Esophagus muscularis mucosa (tissue), 4 donors: Measurements from ENCODE around the gene KLLN. TPM values are rescaled to one million over a fixed set of nuclear protein-coding genes. Genes with fewer than 3 reads are reported as not detected.
A peak's percentile ranks its signal among the peaks of the same experiment; 100 is the strongest.

ENCODE experiments used
- DNase-seq: peaks from one replicate; pipeline ENCODE4 v3.0.0-alpha.2; 2017; ENCODE audit errors: extremely low spot score
- H3K27ac ChIP-seq, 4 donors: fragments of 200-600 bp; sonication (generic); replicated peaks in 1 of 4; 1 replicate in 3 of 4; 2 replicates in 1 of 4; pipeline ENCODE4 v1.5.1; 2016 to 2019; ENCODE audit warnings: mild to moderate bottlenecking in 1 of 4
- H3K27me3 ChIP-seq, 4 donors: fragments of 200-600 bp; sonication (generic); one replicate each; pipeline versions ENCODE4 v1.5.1 to v1.6.0; 2016 to 2019
- H3K36me3 ChIP-seq, 4 donors: fragments of 200-600 bp; sonication (generic); one replicate each; pipeline ENCODE4 v1.5.1; 2016 to 2019
- H3K4me1 ChIP-seq, 4 donors: fragments of 200-600 bp; sonication (generic); one replicate each; pipeline ENCODE4 v1.5.1; 2016 to 2019
- H3K4me3 ChIP-seq, 4 donors: fragments of 200-600 bp; sonication (generic); 1 replicate in 2 of 4; 2 replicates in 2 of 4; pipeline ENCODE4 v1.5.1; 2016 to 2019; ENCODE audit warnings: mild to moderate bottlenecking in 4 of 4, moderate library complexity in 1 of 4
- H3K9me3 ChIP-seq, 4 donors: fragments of 200-600 bp; sonication (generic); 1 replicate in 3 of 4; 2 replicates in 1 of 4; pipeline ENCODE4 v1.5.1; 2016 to 2019
- EP300 ChIP-seq: sonication (generic); formaldehyde crosslinking; IDR thresholded peaks from one replicate; pipeline ENCODE4 v1.6.1; 2017; ENCODE audit warnings: antibody characterized with exemption
- POLR2A ChIP-seq: fragments of 450-650 bp; IDR thresholded peaks from one replicate; pipeline ENCODE4 v1.6.1; 2017; ENCODE audit warnings: antibody characterized with exemption, moderate library complexity, mild to moderate bottlenecking, low read depth
- POLR2AphosphoS5 ChIP-seq, 2 donors: sonication (generic); formaldehyde crosslinking; IDR thresholded peaks; one replicate each; pipeline ENCODE4 v1.6.1; 2017; ENCODE audit warnings: antibody characterized with exemption in 2 of 2
- WGBS: methylation state at CpG from one replicate; pipeline ENCODE4 v1.1.5; 2018; 5-methylcytosine and 5-hydroxymethylcytosine counted together
- intact Hi-C: fragments of 100-400 bp; cut with DNase I; formaldehyde crosslinking; loops from one replicate; pipeline ENCODE4 v1.15.1; 2023
- total RNA-seq, 4 donors: library from RNA; depleted of rRNA; stranded (reverse); fragments of >200 nt; gene quantifications; one replicate each; pipeline versions ENCODE4 v1.1.0 to v1.2.1, GENCODE V29; 2016
- TF ChIP-seq, protein P1 (sequence below), 3 experiments: fragments of 200-600 bp in 2 of 3; fragments of 450-650 bp in 1 of 3; sonication (generic) in 2 of 3; IDR thresholded peaks; one replicate each; pipeline ENCODE4 v1.5.1; 2017 to 2019; ENCODE audit warnings: antibody characterized with exemption in 3 of 3, mild to moderate bottlenecking in 2 of 3, moderate library complexity in 1 of 3

The KLLN gene
- total RNA-seq, 4 donors from 2014 or later = 0.17 to 0.52 (median 0.39) TPM; not detected in 1

GRCh38 chr10:87880336-87880735, 17.0 kb upstream of the KLLN start:
- intact Hi-C loops = no loop called here
- Histone ChIP-seq H3K27ac (no peak overlapping the region), H3K27me3 (no peaks in the 10 kb centered on the region), H3K4me1 (peaks cover 36 to 60% (median 46%) of the 10 kb centered on the region in 4 donors), H3K4me3 (no peak overlapping the region), H3K36me3 (peaks cover 0 to 8% (median 2%) of the 10 kb centered on the region in 4 donors), H3K9me3 (no peaks in the 10 kb centered on the region)
- TF ChIP-seq POLR2A = no peak
- no peak for TF ChIP-seq POLR2AphosphoS5 (IDR thresholded peaks at IDR 0.05)
- TF ChIP-seq EP300 = no peak
- TF ChIP-seq, protein P1, sequence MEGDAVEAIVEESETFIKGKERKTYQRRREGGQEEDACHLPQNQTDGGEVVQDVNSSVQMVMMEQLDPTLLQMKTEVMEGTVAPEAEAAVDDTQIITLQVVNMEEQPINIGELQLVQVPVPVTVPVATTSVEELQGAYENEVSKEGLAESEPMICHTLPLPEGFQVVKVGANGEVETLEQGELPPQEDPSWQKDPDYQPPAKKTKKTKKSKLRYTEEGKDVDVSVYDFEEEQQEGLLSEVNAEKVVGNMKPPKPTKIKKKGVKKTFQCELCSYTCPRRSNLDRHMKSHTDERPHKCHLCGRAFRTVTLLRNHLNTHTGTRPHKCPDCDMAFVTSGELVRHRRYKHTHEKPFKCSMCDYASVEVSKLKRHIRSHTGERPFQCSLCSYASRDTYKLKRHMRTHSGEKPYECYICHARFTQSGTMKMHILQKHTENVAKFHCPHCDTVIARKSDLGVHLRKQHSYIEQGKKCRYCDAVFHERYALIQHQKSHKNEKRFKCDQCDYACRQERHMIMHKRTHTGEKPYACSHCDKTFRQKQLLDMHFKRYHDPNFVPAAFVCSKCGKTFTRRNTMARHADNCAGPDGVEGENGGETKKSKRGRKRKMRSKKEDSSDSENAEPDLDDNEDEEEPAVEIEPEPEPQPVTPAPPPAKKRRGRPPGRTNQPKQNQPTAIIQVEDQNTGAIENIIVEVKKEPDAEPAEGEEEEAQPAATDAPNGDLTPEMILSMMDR (IDR thresholded peaks at IDR 0.05) = no peak
- no peak for DNase-seq

DNA sequence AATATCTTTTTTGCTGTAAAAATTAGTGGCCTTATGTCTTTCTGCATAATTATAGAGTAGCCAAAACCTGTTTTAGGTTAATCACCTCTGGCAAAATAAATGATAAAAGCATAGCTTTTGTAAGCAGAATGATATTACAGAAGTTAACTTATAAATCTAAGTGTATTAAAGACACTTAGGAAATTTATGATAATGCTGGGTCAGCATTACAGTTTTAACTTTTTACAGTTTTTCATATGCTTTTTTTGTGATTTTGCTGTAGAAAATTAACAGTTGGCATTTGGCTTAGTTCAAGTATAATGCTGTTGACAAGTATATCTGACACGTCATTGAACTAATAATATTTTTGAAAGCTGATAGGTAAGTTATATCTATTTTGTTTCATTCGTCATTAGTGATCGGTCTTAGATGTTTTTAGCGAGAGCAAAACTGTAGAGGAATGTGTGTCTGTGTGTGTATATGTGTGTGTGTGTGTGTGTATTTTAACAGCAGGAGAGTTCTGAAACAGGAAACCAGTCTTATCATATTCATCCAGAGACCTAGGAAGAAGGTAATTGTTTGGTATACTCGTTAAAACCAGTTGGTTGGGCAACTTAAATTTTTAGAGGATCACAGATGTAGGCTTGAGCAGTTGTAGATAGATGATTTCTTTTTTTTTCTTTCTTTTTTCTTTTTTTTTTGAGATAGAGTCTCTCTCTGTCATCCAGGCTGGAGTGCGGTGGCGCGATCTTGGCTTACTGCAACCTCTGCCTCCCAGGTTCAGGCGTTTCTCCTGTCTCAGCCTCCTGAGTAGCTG, 15.5 kb upstream of the KLLN start:
- H3K27me3 ChIP-seq = no peaks in the 10 kb centered on the region
- TF ChIP-seq POLR2AphosphoS5 (IDR thresholded peaks at IDR 0.05) = no peak
- intact Hi-C loops = no loop called here
- 88% methylated on average over 9 of the region's 9 CpGs for WGBS
- no peak overlapping the region for H3K4me3 ChIP-seq
- DNase-seq = no peak
- H3K9me3 ChIP-seq = no peaks in the 10 kb centered on the region
- H3K36me3 ChIP-seq = peaks cover 0 to 8% (median 2%) of the 10 kb centered on the region in 4 donors
- H3K4me1 ChIP-seq = peaks cover 42 to 71% (median 60%) of the 10 kb centered on the region in 4 donors
- H3K27ac ChIP-seq = no peak overlapping the region

DNA sequence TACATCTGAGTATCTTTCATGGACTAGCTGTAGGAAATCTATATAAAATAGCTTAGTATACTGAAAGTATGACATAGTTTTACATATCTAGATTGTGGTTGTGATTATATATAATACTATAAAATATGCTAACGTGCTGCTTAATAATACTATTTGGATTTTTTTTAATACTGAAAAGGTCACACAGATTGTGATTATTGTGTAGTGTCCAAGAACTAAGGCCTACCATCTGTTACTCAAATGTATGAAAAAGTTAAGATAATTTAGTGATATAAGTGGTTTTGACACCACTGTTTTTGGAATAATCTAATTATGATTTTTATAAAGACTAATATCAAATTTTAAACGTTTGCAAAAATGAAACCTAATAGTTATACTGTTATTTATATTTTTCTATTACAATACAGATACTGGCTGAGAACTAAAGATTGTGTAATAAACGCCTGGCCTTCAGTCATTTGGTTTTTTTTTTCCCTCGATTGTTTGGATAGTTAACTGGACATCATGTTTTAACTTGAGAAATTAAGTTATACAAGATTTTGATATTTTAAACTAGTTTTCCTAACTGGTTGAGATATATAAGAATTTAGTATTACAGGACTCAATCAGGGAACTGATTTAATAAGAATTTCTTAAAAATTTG, 12.7 kb upstream of the KLLN start:
- 39% methylated on average over 4 of the region's 4 CpGs for WGBS
- no peak for DNase-seq
- Histone ChIP-seq H3K27ac (no peak overlapping the region), H3K36me3 (peaks cover 0 to 8% (median 2%) of the 10 kb centered on the region in 4 donors), H3K4me3 (no peak overlapping the region), H3K4me1 (peaks cover 37 to 83% (median 69%) of the 10 kb centered on the region in 4 donors), H3K27me3 (no peaks in the 10 kb centered on the region), H3K9me3 (no peaks in the 10 kb centered on the region)
- no peak for TF ChIP-seq EP300
- TF ChIP-seq POLR2AphosphoS5 (IDR thresholded peaks at IDR 0.05) = no peak
- TF ChIP-seq POLR2A = no peak
- TF ChIP-seq, protein P1 (IDR thresholded peaks at IDR 0.05) = no peak
- intact Hi-C loops = no loop called here

- Histone ChIP-seq H3K36me3 (peaks cover 0 to 8% (median 0%) of the 10 kb centered on the region in 4 donors), H3K27ac (peak overlapping the region in 1 of 4 donors; percentile 18), H3K4me1 (peaks cover 42 to 93% (median 86%) of the 10 kb centered on the region in 4 donors), H3K4me3 (no peak overlapping the region), H3K9me3 (no peaks in the 10 kb centered on the region), H3K27me3 (no peaks in the 10 kb centered on the region)
- 74% methylated on average over 2 of the region's 2 CpGs for WGBS
- DNase-seq = no peak
- no peak for TF ChIP-seq POLR2A
- no peak for TF ChIP-seq EP300
- TF ChIP-seq, protein P1 (IDR thresholded peaks at IDR 0.05) = no peak
- no peak for TF ChIP-seq POLR2AphosphoS5 (IDR thresholded peaks at IDR 0.05)
- intact Hi-C loops = no loop called here
These were observed 10.3 kb upstream of the KLLN start for GRCh38 chr10:87873656-87874055.

- Histone ChIP-seq H3K4me1 (peaks cover 35 to 93% (median 89%) of the 10 kb centered on the region in 4 donors), H3K36me3 (peaks cover 0 to 1% (median 0%) of the 10 kb centered on the region in 4 donors), H3K27ac (no peak overlapping the region), H3K9me3 (no peaks in the 10 kb centered on the region), H3K27me3 (no peaks in the 10 kb centered on the region), H3K4me3 (peak overlapping the region in 1 of 4 donors; percentile 4)
- TF ChIP-seq EP300 = no peak
- intact Hi-C loops = no loop called here
- DNase-seq = no peak
- 96% methylated on average over 6 of the region's 6 CpGs for WGBS
These were observed 9.5 kb upstream of the KLLN start for GRCh38 chr10:87872828-87873227.
